ENCODE results near the gene PDE6B. TPM values are rescaled to one million over a fixed set of nuclear protein-coding genes. Genes with fewer than 3 reads are reported as not detected.

The PDE6B gene
- total RNA-seq, 1 donor from 2014 or later: 0.27 TPM

Other genes with a start within 250 kb of the PDE6B start
- 25.2 and 25.9 TPM in 2 replicates for gene ZNF721, start 126.4 kb upstream of the PDE6B start, total RNA-seq
- gene PIGG, start 126.4 kb upstream of the PDE6B start, total RNA-seq: 23.5 and 27.2 TPM in 2 replicates
- not detected in 2 replicates for gene TMEM271, start 49.3 kb upstream of the PDE6B start, total RNA-seq
- gene ATP5ME, start 48.7 kb downstream of the PDE6B start, total RNA-seq: 69.9 and 197 TPM in 2 replicates
- 510 and 575 TPM in 2 replicates for gene MYL5, start 49.0 kb downstream of the PDE6B start, total RNA-seq
- gene SLC49A3, start 63.6 kb downstream of the PDE6B start, total RNA-seq: 0.10 TPM in 1 of 2 replicates, not detected in the other
- gene PCGF3, start 80.3 kb downstream of the PDE6B start, total RNA-seq: 79.0 and 93.6 TPM in 2 replicates
- 0.57 and 1.2 TPM in 2 replicates for gene CPLX1, start 200.6 kb downstream of the PDE6B start, total RNA-seq